Activated T-helper 17 cell treated with anti-CD3 and anti-CD28 coated beads, Interleukin-2, amount 50 U/mL, for 72 hours (primary cell): Measurements from ENCODE around the gene NRCAM. TPM values are rescaled to one million over a fixed set of nuclear protein-coding genes. Genes with fewer than 3 reads are reported as not detected.
A peak's percentile ranks its signal among the peaks of the same experiment; 100 is the strongest.

Experiments used
- ATAC-seq: fragments of 150-1000 bp; cut with Tn5 transposase; replicated peaks from 2 replicates; pipeline ENCODE4 v1.10.0; 2021; ENCODE audit warnings: mild to moderate bottlenecking, moderate library complexity
- H3K27ac Mint-ChIP-seq: one replicate; pipeline ENCODE4 v1.8.0; 2022; ENCODE audit warnings: mixed read lengths
- H3K27me3 Mint-ChIP-seq: one replicate; pipeline ENCODE4 v1.8.0; 2022; ENCODE audit warnings: mixed read lengths
- H3K36me3 Mint-ChIP-seq: one replicate; pipeline ENCODE4 v1.8.0; 2022; ENCODE audit warnings: low read depth, mild to moderate bottlenecking, mixed read lengths
- H3K4me1 Mint-ChIP-seq: one replicate; pipeline ENCODE4 v1.8.0; 2022; ENCODE audit warnings: mixed read lengths
- H3K4me3 Mint-ChIP-seq: one replicate; pipeline ENCODE4 v1.8.0; 2022; ENCODE audit warnings: mild to moderate bottlenecking, mixed read lengths
- H3K9me3 Mint-ChIP-seq: one replicate; pipeline ENCODE4 v1.8.0; 2022; ENCODE audit warnings: mixed read lengths
- total RNA-seq, 2 donors: library from RNA; stranded (reverse); gene quantifications; one replicate each; pipeline ENCODE4 v1.2.3, GENCODE V29; 2022

NRCAM gene
- total RNA-seq, 2 donors from 2014 or later = not detected

- ATAC-seq = no peak
- Mint-ChIP-seq H3K9me3 (no peaks in the 10 kb centered on the region), H3K4me1 (no peaks in the 10 kb centered on the region), H3K36me3 (no peaks in the 10 kb centered on the region), H3K4me3 (no peak overlapping the region), H3K27ac (no peak overlapping the region), H3K27me3 (peaks cover 47% of the 10 kb centered on the region)
Observed at GRCh38 chr7:108423089-108423989, 32.9 kb downstream of the NRCAM start.

- peaks cover 55% of the 10 kb centered on the region for H3K27me3 Mint-ChIP-seq
- ATAC-seq = no peak
- no peak overlapping the region for H3K27ac Mint-ChIP-seq
- H3K36me3 Mint-ChIP-seq = no peaks in the 10 kb centered on the region
- H3K4me1 Mint-ChIP-seq = no peaks in the 10 kb centered on the region
- no peaks in the 10 kb centered on the region for H3K9me3 Mint-ChIP-seq
- H3K4me3 Mint-ChIP-seq = no peak overlapping the region
Observed at GRCh38 chr7:108421720-108422331, 34.4 kb downstream of the NRCAM start.

GRCh38 chr7:108419961-108420908 lies 36.0 kb downstream of the NRCAM start:
- no peak for ATAC-seq
- no peak overlapping the region for H3K27ac Mint-ChIP-seq
- H3K9me3 Mint-ChIP-seq = no peaks in the 10 kb centered on the region
- H3K27me3 Mint-ChIP-seq = peaks cover 57% of the 10 kb centered on the region
- H3K36me3 Mint-ChIP-seq = no peaks in the 10 kb centered on the region
- no peak overlapping the region for H3K4me3 Mint-ChIP-seq
- no peaks in the 10 kb centered on the region for H3K4me1 Mint-ChIP-seq

- H3K27me3 Mint-ChIP-seq = peaks cover 60% of the 10 kb centered on the region
- ATAC-seq = no peak
- no peaks in the 10 kb centered on the region for H3K4me1 Mint-ChIP-seq
- H3K27ac Mint-ChIP-seq = no peak overlapping the region
- H3K9me3 Mint-ChIP-seq = no peaks in the 10 kb centered on the region
- no peaks in the 10 kb centered on the region for H3K36me3 Mint-ChIP-seq
- no peak overlapping the region for H3K4me3 Mint-ChIP-seq
Observed at GRCh38 chr7:108418946-108419345, 37.3 kb downstream of the NRCAM start.

- Mint-ChIP-seq H3K4me1 (no peaks in the 10 kb centered on the region), H3K27ac (no peak overlapping the region), H3K27me3 (peaks cover 59% of the 10 kb centered on the region), H3K4me3 (no peak overlapping the region), H3K36me3 (no peaks in the 10 kb centered on the region), H3K9me3 (no peaks in the 10 kb centered on the region)
- no peak for ATAC-seq
Observed at GRCh38 chr7:108417926-108418325, 38.3 kb downstream of the NRCAM start.

GRCh38 chr7:108417144-108417543 lies 39.1 kb downstream of the NRCAM start:
- Mint-ChIP-seq H3K9me3 (no peaks in the 10 kb centered on the region), H3K27me3 (peaks cover 63% of the 10 kb centered on the region), H3K36me3 (no peaks in the 10 kb centered on the region), H3K4me1 (no peaks in the 10 kb centered on the region), H3K27ac (no peak overlapping the region), H3K4me3 (no peak overlapping the region)
- no peak for ATAC-seq

GRCh38 chr7:108415821-108416536 lies 40.3 kb downstream of the NRCAM start:
- Mint-ChIP-seq H3K9me3 (no peaks in the 10 kb centered on the region), H3K27me3 (peaks cover 58% of the 10 kb centered on the region), H3K4me3 (no peak overlapping the region), H3K36me3 (no peaks in the 10 kb centered on the region), H3K4me1 (no peaks in the 10 kb centered on the region), H3K27ac (no peak overlapping the region)
- ATAC-seq = peak; percentile 69

- no peaks in the 10 kb centered on the region for H3K9me3 Mint-ChIP-seq
- H3K4me1 Mint-ChIP-seq = no peaks in the 10 kb centered on the region
- ATAC-seq = no peak
- peaks cover 49% of the 10 kb centered on the region for H3K27me3 Mint-ChIP-seq
- H3K36me3 Mint-ChIP-seq = no peaks in the 10 kb centered on the region
- H3K4me3 Mint-ChIP-seq = no peak overlapping the region
- no peak overlapping the region for H3K27ac Mint-ChIP-seq
Observed at GRCh38 chr7:108415084-108415483, 41.2 kb downstream of the NRCAM start.

GRCh38 chr7:108413782-108414492 lies 42.3 kb downstream of the NRCAM start:
- no peaks in the 10 kb centered on the region for H3K4me1 Mint-ChIP-seq
- no peaks in the 10 kb centered on the region for H3K36me3 Mint-ChIP-seq
- no peaks in the 10 kb centered on the region for H3K9me3 Mint-ChIP-seq
- H3K27me3 Mint-ChIP-seq = peaks cover 40% of the 10 kb centered on the region
- ATAC-seq = peak; percentile 42
- H3K4me3 Mint-ChIP-seq = no peak overlapping the region
- no peak overlapping the region for H3K27ac Mint-ChIP-seq

- peaks cover 37% of the 10 kb centered on the region for H3K27me3 Mint-ChIP-seq
- no peaks in the 10 kb centered on the region for H3K9me3 Mint-ChIP-seq
- H3K4me3 Mint-ChIP-seq = no peak overlapping the region
- H3K27ac Mint-ChIP-seq = no peak overlapping the region
- no peaks in the 10 kb centered on the region for H3K36me3 Mint-ChIP-seq
- H3K4me1 Mint-ChIP-seq = no peaks in the 10 kb centered on the region
- no peak for ATAC-seq
Observed at GRCh38 chr7:108413337-108413736, 42.9 kb downstream of the NRCAM start.

GRCh38 chr7:108409146-108409545 lies 47.1 kb downstream of the NRCAM start:
- no peak overlapping the region for H3K4me3 Mint-ChIP-seq
- no peaks in the 10 kb centered on the region for H3K4me1 Mint-ChIP-seq
- H3K36me3 Mint-ChIP-seq = no peaks in the 10 kb centered on the region
- no peak overlapping the region for H3K27ac Mint-ChIP-seq
- ATAC-seq = no peak
- peaks cover 14% of the 10 kb centered on the region for H3K27me3 Mint-ChIP-seq
- H3K9me3 Mint-ChIP-seq = no peaks in the 10 kb centered on the region

- Mint-ChIP-seq H3K36me3 (no peaks in the 10 kb centered on the region), H3K27me3 (peaks cover 10% of the 10 kb centered on the region), H3K4me1 (no peaks in the 10 kb centered on the region), H3K27ac (no peak overlapping the region), H3K9me3 (no peaks in the 10 kb centered on the region), H3K4me3 (no peak overlapping the region)
- no peak for ATAC-seq
Observed at GRCh38 chr7:108408296-108408991, 47.8 kb downstream of the NRCAM start.

- ATAC-seq = no peak
Observed at GRCh38 chr7:108407676-108408075, 48.6 kb downstream of the NRCAM start.

More at GRCh38 chr7:108407676-108408075, 48.6 kb downstream of the NRCAM start:
- Mint-ChIP-seq H3K4me3 (no peak overlapping the region), H3K9me3 (no peaks in the 10 kb centered on the region), H3K4me1 (no peaks in the 10 kb centered on the region), H3K27me3 (peaks cover 6% of the 10 kb centered on the region), H3K27ac (no peak overlapping the region), H3K36me3 (no peaks in the 10 kb centered on the region)
